HCT116 (cell line): ENCODE data around the gene SPEM1. TPM values are rescaled to one million over a fixed set of nuclear protein-coding genes. Genes with fewer than 3 reads are reported as not detected.

ENCODE experiments used
- ATAC-seq: fragments of 200-7000 bp; cut with Tn5 transposase; 2 replicates; pipeline ENCODE4 v1.9.1; 2020; ENCODE audit warnings: mild to moderate bottlenecking, moderate library complexity
- BruUV-seq: library from RNA; stranded (reverse); fragments of 400-500 nt; replicated peaks from 2 replicates; lab custom pipeline; 2021; lab: Mats Ljungman, UMichigan
- CTCF ChIA-PET: fragments of 300-600 bp; sonication (Branson Sonifier 250); formaldehyde crosslinking; loops from one replicate; lab custom pipeline; 2021; ENCODE audit warnings: antibody characterized with exemption; lab: Charles Lee
- POLR2A ChIA-PET: fragments of 300-600, 350-600 bp; sonication (Branson Sonifier 250); formaldehyde crosslinking; loops from one replicate; lab custom pipeline; 2021; ENCODE audit warnings: antibody characterized with exemption; lab: Charles Lee
- RAD21 ChIA-PET, 2 experiments: fragments of 300-600 bp; sonication (Branson Sonifier 250); formaldehyde crosslinking; loops; one replicate each; lab custom pipeline; 2023; ENCODE audit warnings: low total read pairs in 2 of 2; ENCODE audit not compliant: uncharacterized antibody in 2 of 2, unreplicated experiment in 2 of 2, low non-redundant PET in 1 of 2; lab: Charles Lee
- DNase-seq: peaks from one replicate; pipeline ENCODE4 v3.0.0-alpha.2; 2010; ENCODE audit warnings: low read depth, low spot score
- H2AFZ ChIP-seq: fragments of 200-600 bp; shearing (Covaris generic), sonication (generic); 2 replicates; pipeline ENCODE4 v1.6.1; 2017; ENCODE audit warnings: low read depth, mixed run types, mixed read lengths, antibody characterized with exemption, low read length; ENCODE audit not compliant: poor library complexity, severe bottlenecking
- H3K27ac ChIP-seq: 2 replicates; pipeline ENCODE4 v1.5.1; 2012; ENCODE audit warnings: low read depth, low read length
- H3K27me3 ChIP-seq: fragments of 200-600 bp; sonication (generic); 2 replicates; pipeline ENCODE4 v1.6.1; 2016; ENCODE audit warnings: mixed run types, low read length, mixed read lengths; ENCODE audit not compliant: insufficient read depth
- H3K36me3 ChIP-seq, 2 experiments: fragments of 200-500 bp in 1 of 2; fragments of 200-600 bp in 1 of 2; sonication (Bioruptor generic) in 1 of 2; sonication (generic) in 1 of 2; 2 replicates each; pipeline versions ENCODE4 v1.5.1 to v1.6.1; 2014 to 2016; ENCODE audit warnings: low read length in 2 of 2, inconsistent platforms in 1 of 2, mixed read lengths in 1 of 2, mixed run types in 1 of 2; ENCODE audit not compliant: insufficient read depth in 2 of 2, control insufficient read depth in 1 of 2
- H3K4me1 ChIP-seq, 2 experiments: fragments of 200-600 bp in 1 of 2; sonication (generic) in 1 of 2; 2 replicates each; pipeline versions ENCODE4 v1.5.1 to v1.6.1; 2012 to 2017; ENCODE audit warnings: low read length in 2 of 2, inconsistent platforms in 1 of 2, mild to moderate bottlenecking in 1 of 2, mixed read lengths in 1 of 2, mixed run types in 1 of 2, moderate library complexity in 1 of 2; ENCODE audit not compliant: insufficient read depth in 2 of 2, control insufficient read depth in 1 of 2
- H3K4me2 ChIP-seq: fragments of 200-600 bp; sonication (generic); 2 replicates; pipeline ENCODE4 v1.6.1; 2017; ENCODE audit warnings: mixed run types, low read length, mixed read lengths
- H3K4me3 ChIP-seq, 2 experiments: fragments of 200-600 bp in 1 of 2; sonication (generic) in 1 of 2; replicated peaks in 1 of 2; 2 replicates each; pipeline ENCODE4 v1.5.1; 2011 to 2016; ENCODE audit warnings: low read length in 2 of 2, control low read depth in 1 of 2, low read depth in 1 of 2, mild to moderate bottlenecking in 1 of 2, mixed read lengths in 1 of 2, mixed run types in 1 of 2
- H3K79me2 ChIP-seq: fragments of 200-600 bp; sonication (generic); 2 replicates; pipeline ENCODE4 v1.6.1; 2017; ENCODE audit warnings: mild to moderate bottlenecking, mixed run types, low read length, moderate library complexity, mixed read lengths; ENCODE audit not compliant: insufficient read depth
- H3K9ac ChIP-seq: fragments of 200-600 bp; sonication (generic); 2 replicates; pipeline ENCODE4 v1.6.1; 2016; ENCODE audit warnings: low read length, mixed read lengths
- H3K9me2 ChIP-seq: fragments of 200-600 bp; sonication (generic), shearing (Covaris generic); 2 replicates; pipeline ENCODE4 v1.6.1; 2017; ENCODE audit warnings: mixed run types, mild to moderate bottlenecking, moderate library complexity; ENCODE audit not compliant: insufficient read depth
- H3K9me3 ChIP-seq, 2 experiments: fragments of 200-500 bp in 1 of 2; fragments of 200-600 bp in 1 of 2; sonication (Bioruptor generic) in 1 of 2; sonication (generic) in 1 of 2; 2 replicates each; pipeline ENCODE4 v1.6.1; 2014 to 2017; ENCODE audit warnings: low read length in 2 of 2, mixed read lengths in 2 of 2, inconsistent platforms in 1 of 2, low read depth in 1 of 2, mild to moderate bottlenecking in 1 of 2, mixed run types in 1 of 2, moderate library complexity in 1 of 2; ENCODE audit not compliant: control insufficient read depth in 1 of 2, insufficient read depth in 1 of 2
- H4K20me1 ChIP-seq: fragments of 200-600 bp; sonication (generic), shearing (Covaris generic); 2 replicates; pipeline ENCODE4 v1.6.1; 2017; ENCODE audit warnings: mixed run types, mild to moderate bottlenecking, moderate library complexity; ENCODE audit not compliant: insufficient read depth
- CBX3 ChIP-seq: IDR thresholded peaks from 2 replicates; pipeline ENCODE4 v1.6.1; 2012; ENCODE audit warnings: low read depth
- EGR1 ChIP-seq: IDR thresholded peaks from 2 replicates; pipeline ENCODE4 v1.6.1; 2012; ENCODE audit warnings: low read depth
- MAX ChIP-seq: IDR thresholded peaks from 2 replicates; pipeline ENCODE4 v1.6.1; 2012
- POLR2AphosphoS5 ChIP-seq: IDR thresholded peaks from 2 replicates; pipeline ENCODE4 v1.6.1; 2011; ENCODE audit warnings: mild to moderate bottlenecking, low read depth, low read length, moderate library complexity
- REST ChIP-seq: IDR thresholded peaks from 2 replicates; pipeline ENCODE4 v1.6.1; 2012; ENCODE audit warnings: low read depth
- SIN3A ChIP-seq: IDR thresholded peaks from 2 replicates; pipeline ENCODE4 v1.6.1; 2012; ENCODE audit warnings: low read depth
- SP1 ChIP-seq: IDR thresholded peaks from 2 replicates; pipeline ENCODE4 v1.6.1; 2012; ENCODE audit warnings: low read depth
- SRF ChIP-seq: IDR thresholded peaks from 2 replicates; pipeline ENCODE4 v1.6.1; 2012; ENCODE audit warnings: low read depth
- TCF7L2 ChIP-seq: IDR thresholded peaks from 2 replicates; pipeline ENCODE4 v1.7.0; 2011; ENCODE audit warnings: borderline replicate concordance, inconsistent platforms; ENCODE audit not compliant: insufficient read depth, insufficient read length; ENCODE audit errors: extremely low read depth
- YY1 ChIP-seq: IDR thresholded peaks from 2 replicates; pipeline ENCODE4 v1.6.1; 2011; ENCODE audit warnings: low read length, low read depth, moderate library complexity, mild to moderate bottlenecking; ENCODE audit not compliant: insufficient replicate concordance; ENCODE audit errors: extremely low read depth
- ZFX ChIP-seq: fragments of 450-650 bp; IDR thresholded peaks from 2 replicates; pipeline ENCODE4 v1.6.1; 2017
- ZNF274 ChIP-seq: fragments of 200-500 bp; sonication (Bioruptor generic); IDR thresholded peaks from 2 replicates; pipeline ENCODE4 v1.6.1; 2014; ENCODE audit warnings: mild to moderate bottlenecking, low read depth, low read length, inconsistent platforms
- intact Hi-C: fragments of 100-400 bp; cut with micrococcal nuclease; formaldehyde crosslinking; loops from 2 replicates; pipeline ENCODE4 v1.10.0; 2022
- total RNA-seq: library from RNA; stranded (reverse); gene quantifications from one replicate; pipeline ENCODE4 v1.2.1, GENCODE V29; 2021; ENCODE audit not compliant: unreplicated experiment

The SPEM1 gene
- total RNA-seq, 1 experiment from 2014 or later = 0.32 TPM

GRCh38 chr17:7439462-7440112 is 19.5 kb downstream of the SPEM1 start, which contains the start of gene FGF11:
TSS of gene FGF11 (plus strand) at chr17:7439512. CDS start at chr17:7439621, 109 bp downstream.
- H3K4me1 ChIP-seq = peaks cover 20 to 41% of the 10 kb centered on the region in 2 experiments
- no peaks in the 10 kb centered on the region for H3K9me2 ChIP-seq
- no peak within 1 kb of the TSS for H2AFZ ChIP-seq
- no peaks in the 10 kb centered on the region for H4K20me1 ChIP-seq
- no peaks in the 10 kb centered on the region for H3K27me3 ChIP-seq
- TF ChIP-seq ZNF274 = no peak
- TF ChIP-seq SRF = no peak
- TF ChIP-seq TCF7L2 = no peak
- TF ChIP-seq MAX = no peak
- no peak for TF ChIP-seq CBX3
- no peak for TF ChIP-seq SP1
- no peak for TF ChIP-seq SIN3A
- TF ChIP-seq EGR1 = no peak
- TF ChIP-seq POLR2AphosphoS5 = no peak
- no peak for TF ChIP-seq REST
- TF ChIP-seq YY1 = no peak
- TF ChIP-seq ZFX = no peak
- DNase-seq = no peak
- no peak for ATAC-seq
- ChIA-PET RAD21 (no interaction called here), POLR2A (no interaction called here), CTCF (interaction anchor here (0.5 kb wide), 1 partner anchor 158 kb away, joined by 4 read pairs; the partner anchor contains the start of gene SLC2A4)
- no peak within 1 kb of the TSS for H3K27ac ChIP-seq
- BruUV-seq = no TSS peak
- no peaks in the 10 kb centered on the region for H3K36me3 ChIP-seq
- H3K4me2 ChIP-seq = no peak within 1 kb of the TSS
- intact Hi-C loops = loop anchor here (10.0 kb wide), 1 partner anchor 175 kb away; the partner anchor contains the start of gene CLDN7
- H3K9ac ChIP-seq = no peak within 1 kb of the TSS
- no peak within 1 kb of the TSS for H3K4me3 ChIP-seq
- H3K79me2 ChIP-seq = no peaks in the 10 kb centered on the region
- no peaks in the 10 kb centered on the region for H3K9me3 ChIP-seq
